ENCODE data around the gene PHF21A.

- TF ChIP-seq, protein P1, sequence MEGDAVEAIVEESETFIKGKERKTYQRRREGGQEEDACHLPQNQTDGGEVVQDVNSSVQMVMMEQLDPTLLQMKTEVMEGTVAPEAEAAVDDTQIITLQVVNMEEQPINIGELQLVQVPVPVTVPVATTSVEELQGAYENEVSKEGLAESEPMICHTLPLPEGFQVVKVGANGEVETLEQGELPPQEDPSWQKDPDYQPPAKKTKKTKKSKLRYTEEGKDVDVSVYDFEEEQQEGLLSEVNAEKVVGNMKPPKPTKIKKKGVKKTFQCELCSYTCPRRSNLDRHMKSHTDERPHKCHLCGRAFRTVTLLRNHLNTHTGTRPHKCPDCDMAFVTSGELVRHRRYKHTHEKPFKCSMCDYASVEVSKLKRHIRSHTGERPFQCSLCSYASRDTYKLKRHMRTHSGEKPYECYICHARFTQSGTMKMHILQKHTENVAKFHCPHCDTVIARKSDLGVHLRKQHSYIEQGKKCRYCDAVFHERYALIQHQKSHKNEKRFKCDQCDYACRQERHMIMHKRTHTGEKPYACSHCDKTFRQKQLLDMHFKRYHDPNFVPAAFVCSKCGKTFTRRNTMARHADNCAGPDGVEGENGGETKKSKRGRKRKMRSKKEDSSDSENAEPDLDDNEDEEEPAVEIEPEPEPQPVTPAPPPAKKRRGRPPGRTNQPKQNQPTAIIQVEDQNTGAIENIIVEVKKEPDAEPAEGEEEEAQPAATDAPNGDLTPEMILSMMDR (IDR thresholded peaks at IDR 0.05): no peak
- TF ChIP-seq POLR2A (IDR thresholded peaks at IDR 0.05): no peak
These were observed 81.3 kb downstream of the PHF21A start for GRCh38 chr11:46039990-46040389.
